Upper lobe of right lung (tissue), 1 donor: Measurements from ENCODE around the gene SMARCAL1. TPM values are rescaled to one million over a fixed set of nuclear protein-coding genes. Genes with fewer than 3 reads are reported as not detected.

Experiments used
- ATAC-seq: fragments of 200-7000 bp; cut with Tn5 transposase; one replicate; pipeline ENCODE4 v1.9.1; 2020; ENCODE audit warnings: mild to moderate bottlenecking, moderate library complexity
- DNase-seq: peaks from one replicate; pipeline ENCODE4 v3.0.0-alpha.2; 2020
- H3K27ac ChIP-seq: fragments of 200-600 bp; one replicate; pipeline ENCODE4 v1.8.0; 2022
- H3K27me3 ChIP-seq: fragments of 200-600 bp; one replicate; pipeline ENCODE4 v1.8.0; 2022; ENCODE audit warnings: mild to moderate bottlenecking
- H3K36me3 ChIP-seq: fragments of 200-600 bp; one replicate; pipeline ENCODE4 v1.8.0; 2022
- H3K4me1 ChIP-seq: fragments of 200-600 bp; one replicate; pipeline ENCODE4 v1.8.0; 2022
- H3K4me3 ChIP-seq: fragments of 200-600 bp; one replicate; pipeline ENCODE4 v1.8.0; 2022; ENCODE audit warnings: mild to moderate bottlenecking
- H3K9me3 ChIP-seq: fragments of 200-600 bp; one replicate; pipeline ENCODE4 v1.8.0; 2022
- CTCF ChIP-seq: fragments of 200-600 bp; IDR thresholded peaks from one replicate; pipeline ENCODE4 v1.8.0; 2022; ENCODE audit warnings: antibody characterized with exemption
- intact Hi-C: fragments of 100-400 bp; cut with DNase I; formaldehyde crosslinking; loops from one replicate; pipeline ENCODE4 v1.11.0; 2022
- total RNA-seq: library from RNA; stranded (reverse); fragmentation: NEBNext Ultra II Directional; extraction: Animal tissue kit (Norgen Biotek cat#: 25700); gene quantifications from one replicate; pipeline ENCODE4 v1.2.1, GENCODE V29; 2021
- donor health status: DM: no; HTN: yes; CAD: no; lungs with severe emphysema.

SMARCAL1 gene
- total RNA-seq, 1 donor from 2014 or later = 16.7 TPM

- intact Hi-C loops = no loop called here
- Histone ChIP-seq H3K4me3 (no peak overlapping the region), H3K4me1 (no peaks in the 10 kb centered on the region), H3K27me3 (no peaks in the 10 kb centered on the region), H3K9me3 (no peaks in the 10 kb centered on the region), H3K36me3 (no peaks in the 10 kb centered on the region), H3K27ac (no peak overlapping the region)
- TF ChIP-seq CTCF = no peak
- ATAC-seq = no peak
- DNase-seq = no peak
These were observed 110.7 kb downstream of the SMARCAL1 start for GRCh38 chr2:216522892-216523502.

- TF ChIP-seq CTCF = no peak
- Histone ChIP-seq H3K4me1 (no peaks in the 10 kb centered on the region), H3K9me3 (no peaks in the 10 kb centered on the region), H3K36me3 (no peaks in the 10 kb centered on the region), H3K4me3 (no peak overlapping the region), H3K27me3 (no peaks in the 10 kb centered on the region), H3K27ac (no peak overlapping the region)
- DNase-seq (no peak), ATAC-seq (no peak)
- intact Hi-C loops = no loop called here
These were observed 113.7 kb downstream of the SMARCAL1 start for GRCh38 chr2:216525972-216526371.

- H3K4me3 ChIP-seq = no peak overlapping the region
- no peaks in the 10 kb centered on the region for H3K4me1 ChIP-seq
- no peak for TF ChIP-seq CTCF
- H3K27ac ChIP-seq = no peak overlapping the region
- H3K27me3 ChIP-seq = no peaks in the 10 kb centered on the region
- H3K36me3 ChIP-seq = no peaks in the 10 kb centered on the region
- DNase-seq (no peak), ATAC-seq (no peak)
- intact Hi-C loops = no loop called here
- H3K9me3 ChIP-seq = no peaks in the 10 kb centered on the region
These were observed 114.7 kb downstream of the SMARCAL1 start for GRCh38 chr2:216526939-216527338.

GRCh38 chr2:216527600-216527999 lies 115.3 kb downstream of the SMARCAL1 start:
- H3K4me3 ChIP-seq = no peak overlapping the region
- intact Hi-C loops = no loop called here
- no peaks in the 10 kb centered on the region for H3K27me3 ChIP-seq
- no peak overlapping the region for H3K27ac ChIP-seq
- no peak for TF ChIP-seq CTCF
- no peaks in the 10 kb centered on the region for H3K9me3 ChIP-seq
- no peaks in the 10 kb centered on the region for H3K4me1 ChIP-seq
- ATAC-seq (no peak), DNase-seq (no peak)
- no peaks in the 10 kb centered on the region for H3K36me3 ChIP-seq

- intact Hi-C loops = no loop called here
- ATAC-seq (no peak), DNase-seq (no peak)
- H3K27ac ChIP-seq = no peak overlapping the region
- no peaks in the 10 kb centered on the region for H3K9me3 ChIP-seq
- TF ChIP-seq CTCF = no peak
- no peaks in the 10 kb centered on the region for H3K36me3 ChIP-seq
- H3K4me1 ChIP-seq = peaks cover 18% of the 10 kb centered on the region
- no peak overlapping the region for H3K4me3 ChIP-seq
- no peaks in the 10 kb centered on the region for H3K27me3 ChIP-seq
These were observed 120.3 kb downstream of the SMARCAL1 start for GRCh38 chr2:216532562-216532961.

Other genes with a start within 250 kb of the SMARCAL1 start
- 0.09 TPM for gene MARCHF4, start 40.0 kb upstream of the SMARCAL1 start, total RNA-seq
- 1,932 TPM for gene RPL37A, start 86.4 kb downstream of the SMARCAL1 start, total RNA-seq
- 46.1 TPM for gene IGFBP2, start 220.9 kb downstream of the SMARCAL1 start, total RNA-seq